ENCODE results near the gene ACOXL. TPM values are rescaled to one million over a fixed set of nuclear protein-coding genes. Genes with fewer than 3 reads are reported as not detected.

Gene ACOXL
- total RNA-seq, 1 experiment from 2014 or later: not detected

- no peak for DNase-seq (ENCODE audit: low read depth)
These were observed 20.5 kb downstream of the ACOXL start for GRCh38 chr2:110752871-110753270.

DNA sequence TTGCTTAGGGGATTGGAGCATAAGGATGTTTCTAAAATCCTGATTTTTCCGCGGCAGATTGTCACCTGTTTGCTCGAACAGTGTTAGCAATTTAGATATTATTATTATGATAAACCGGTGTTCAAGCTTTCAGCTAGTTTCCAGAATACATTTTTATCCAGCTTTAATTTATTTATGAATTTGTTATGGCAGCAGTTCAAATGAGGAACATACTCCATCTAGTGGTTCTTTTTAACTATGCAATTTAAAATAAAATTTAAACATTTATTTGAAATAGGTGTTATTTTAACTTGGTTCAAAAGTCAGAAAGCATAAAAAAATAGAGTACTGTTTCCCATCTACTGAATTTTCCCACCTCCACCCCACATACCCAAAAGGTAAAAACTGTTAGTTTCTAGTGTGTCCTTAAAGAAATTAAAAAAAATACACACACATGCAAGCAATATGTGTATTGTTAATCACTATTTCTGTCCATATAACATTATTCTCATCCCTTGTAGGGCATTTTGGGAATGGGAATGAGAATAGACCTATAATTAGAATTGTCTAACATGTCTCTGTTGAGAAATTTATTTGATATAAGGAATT lies 23.2 kb downstream of the ACOXL start:
- DNase-seq (ENCODE audit: low read depth): no peak

GRCh38 chr2:110759411-110759810 lies 27.0 kb downstream of the ACOXL start:
- DNase-seq (ENCODE audit: low read depth): no peak

DNA sequence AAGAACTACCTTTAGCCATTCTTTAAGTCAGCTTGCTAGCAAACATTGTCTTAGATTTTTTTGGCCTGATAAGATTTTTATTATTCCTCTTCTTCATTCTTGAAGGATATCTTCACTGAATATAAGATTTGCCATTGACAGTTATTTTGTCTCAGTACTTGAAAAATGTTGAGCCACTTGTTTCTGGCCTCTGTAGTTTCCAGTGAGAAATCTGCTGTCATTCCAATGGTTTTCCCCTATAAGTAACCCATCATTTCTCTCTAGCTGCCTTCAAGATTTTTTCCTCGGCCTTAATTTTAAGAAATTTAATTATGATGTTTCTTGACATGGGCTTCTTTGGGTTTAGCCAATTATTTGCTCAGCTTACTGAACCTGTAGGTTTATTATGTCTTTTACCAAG lies 32.6 kb downstream of the ACOXL start:
- DNase-seq (ENCODE audit: low read depth): no peak

DNA sequence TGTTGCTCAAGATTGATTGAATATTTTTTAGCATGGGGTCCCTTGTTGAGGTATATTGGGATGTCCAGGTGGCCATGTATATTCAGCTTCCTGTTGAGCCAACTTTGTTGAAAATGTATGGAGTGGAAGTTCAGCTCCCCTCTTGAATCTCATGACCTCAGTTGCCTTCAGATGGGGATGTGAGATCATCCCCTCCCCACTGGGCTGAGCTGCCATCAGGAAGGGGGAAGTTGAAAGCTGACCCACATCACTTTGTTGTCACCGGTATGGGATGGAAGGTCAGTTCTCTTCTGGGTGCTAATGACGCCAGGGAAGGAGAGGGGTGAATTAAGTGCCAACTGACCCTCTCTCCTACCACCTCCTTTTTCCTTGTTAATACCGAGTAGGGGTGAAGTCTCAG lies 33.9 kb downstream of the ACOXL start:
- DNase-seq (ENCODE audit: low read depth): no peak

GRCh38 chr2:110768591-110768990 lies 36.2 kb downstream of the ACOXL start:
- no peak for DNase-seq (ENCODE audit: low read depth)

DNA sequence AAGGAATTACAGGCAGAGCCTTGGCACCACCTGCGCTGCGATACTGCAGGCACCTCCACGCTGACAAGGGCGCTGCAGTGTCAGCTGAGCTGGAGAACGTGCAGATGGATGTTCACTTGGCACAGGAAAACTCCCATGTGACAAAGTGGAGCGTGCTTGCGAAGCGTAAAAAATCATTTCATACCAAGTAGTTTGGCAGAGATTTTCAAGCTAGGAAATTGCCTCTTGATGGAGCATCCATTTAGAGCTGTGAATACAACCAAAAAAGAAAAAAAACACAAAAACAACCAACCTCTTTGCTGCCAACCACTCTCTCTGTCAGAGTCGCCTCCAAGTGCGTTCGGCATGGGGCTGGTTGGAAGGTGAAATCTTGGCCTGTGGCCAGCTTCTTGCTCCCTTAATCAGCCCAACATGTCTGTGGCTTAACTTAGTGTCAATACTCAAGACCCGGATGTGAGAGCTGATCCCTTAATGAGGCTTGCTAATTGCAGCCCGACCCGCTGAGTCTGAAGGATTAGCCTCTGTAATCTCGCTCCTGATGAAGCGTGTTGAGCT lies 38.1 kb downstream of the ACOXL start:
- DNase-seq (ENCODE audit: low read depth): no peak

DNA sequence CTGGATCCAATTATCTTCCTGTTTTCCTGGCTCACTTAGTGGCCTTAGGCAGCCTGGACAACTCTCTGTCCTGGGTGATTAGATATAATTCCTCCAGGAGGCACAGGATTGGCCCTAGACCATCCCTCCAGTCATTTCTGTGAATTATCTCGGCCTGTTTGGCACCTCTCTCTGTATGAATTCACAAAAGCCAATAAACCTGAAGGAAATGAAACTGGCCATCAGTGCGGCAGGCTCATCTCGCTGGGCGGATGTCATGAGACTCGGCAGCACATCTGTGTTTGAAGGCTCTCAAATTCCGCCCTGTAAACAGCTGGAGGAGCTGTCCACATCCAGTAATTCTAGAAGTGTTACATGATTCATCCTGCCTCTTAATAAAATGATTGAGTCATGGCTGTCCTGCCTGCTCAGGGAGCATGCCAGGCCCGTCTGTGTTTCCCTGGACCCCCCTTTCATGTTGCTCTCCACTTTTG lies 38.6 kb downstream of the ACOXL start:
- peak; percentile 65 for DNase-seq (ENCODE audit: low read depth)

DNA sequence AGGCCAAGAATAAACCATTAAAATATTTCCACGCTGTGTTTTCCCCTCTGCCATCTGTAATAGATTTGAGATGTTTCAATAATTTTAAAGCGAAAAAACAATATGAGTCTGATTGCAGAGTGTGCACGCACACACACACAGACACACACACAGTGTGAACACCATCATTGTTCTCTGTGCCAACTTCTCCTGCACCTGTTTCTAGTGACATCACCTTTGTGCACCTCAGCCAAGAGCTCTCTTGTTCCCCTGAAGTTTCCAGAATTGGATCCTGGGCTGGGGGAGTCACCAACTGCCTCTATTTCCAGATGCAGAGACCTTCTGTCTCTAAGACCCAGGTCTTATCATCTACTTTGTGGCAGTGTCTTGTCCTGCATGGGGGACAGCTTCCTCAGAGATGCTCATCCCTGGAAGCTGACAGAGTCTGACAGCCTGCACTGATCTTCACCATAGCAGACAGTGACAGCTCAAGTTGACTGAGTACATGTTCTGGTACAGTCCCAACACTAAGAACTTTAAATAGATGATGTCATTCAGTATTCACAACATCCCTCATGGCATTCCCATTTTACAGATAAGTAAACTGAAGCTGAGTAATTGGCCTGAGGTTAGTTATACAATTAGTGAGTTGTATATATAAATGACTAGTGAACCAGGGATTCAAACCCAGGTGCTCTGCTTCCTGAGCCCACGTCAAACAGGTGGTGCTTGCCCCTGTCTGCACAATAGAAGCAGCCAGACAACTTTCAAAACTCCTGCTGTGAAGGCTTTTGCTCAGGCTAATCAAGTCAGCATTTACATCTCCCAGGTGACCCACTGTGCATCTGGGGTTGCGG lies 39.4 kb downstream of the ACOXL start:
- no peak for DNase-seq (ENCODE audit: low read depth)

DNA sequence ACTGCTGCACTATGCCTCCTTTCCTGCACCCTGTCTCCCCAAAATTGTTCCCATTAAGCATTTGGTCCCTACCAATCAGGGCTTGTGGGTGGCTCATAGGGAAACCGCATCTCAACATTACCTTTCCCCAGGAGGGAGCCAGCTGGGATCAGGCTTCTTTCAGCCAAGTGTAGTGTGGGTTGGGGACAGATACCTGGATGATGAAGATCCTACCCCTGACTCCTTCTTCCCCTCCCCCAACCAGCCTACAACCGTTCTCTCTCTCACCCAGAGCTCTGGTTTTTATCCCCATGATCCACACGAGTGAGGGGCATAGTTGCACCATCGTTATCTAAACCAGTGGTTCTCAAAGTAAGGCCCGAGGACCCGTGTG lies 40.0 kb downstream of the ACOXL start:
- no peak for DNase-seq (ENCODE audit: low read depth)

GRCh38 chr2:110773401-110773921 lies 41.1 kb downstream of the ACOXL start:
- no peak for DNase-seq (ENCODE audit: low read depth)

- DNase-seq (ENCODE audit: low read depth): no peak
These were observed 42.3 kb downstream of the ACOXL start for GRCh38 chr2:110774701-110775100.

DNA sequence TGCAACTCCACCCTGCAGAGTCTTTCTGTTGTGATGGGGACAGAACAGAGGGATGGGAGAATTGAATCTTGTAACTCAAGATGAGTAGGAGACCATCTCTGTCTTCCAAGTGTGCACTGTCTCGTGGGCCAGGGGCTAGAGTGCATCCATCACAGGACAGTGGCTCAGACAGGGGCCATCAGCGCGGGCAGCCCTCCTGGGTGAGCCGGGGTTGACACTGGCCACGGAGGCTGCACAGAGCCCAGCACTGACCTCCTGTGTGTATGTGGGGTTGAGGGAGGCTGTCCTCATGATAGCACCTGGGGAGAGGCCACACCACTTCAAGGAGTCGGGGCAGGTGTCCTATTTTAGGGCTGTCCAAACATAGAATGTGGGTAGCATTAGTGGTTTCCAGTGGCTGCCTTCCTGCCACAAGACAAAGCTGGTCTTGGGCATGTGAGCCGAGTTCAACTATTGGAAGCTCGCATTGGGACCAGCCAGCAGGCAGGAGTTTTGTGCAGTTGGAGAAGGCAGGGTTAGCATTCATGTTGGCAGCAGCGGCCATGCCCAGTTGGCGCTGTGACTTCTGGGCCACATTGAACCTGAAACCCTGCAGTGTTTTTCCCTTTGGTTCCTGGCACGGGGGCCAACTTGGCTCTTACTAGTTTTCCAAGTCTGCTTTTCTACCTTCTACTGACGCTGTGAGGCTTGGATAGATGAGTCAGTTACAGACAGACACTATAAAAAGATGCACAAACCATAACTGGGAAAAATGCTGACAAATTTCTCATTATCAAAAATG lies 45.3 kb downstream of the ACOXL start:
- DNase-seq (ENCODE audit: low read depth): no peak

GRCh38 chr2:110780461-110780860 lies 48.1 kb downstream of the ACOXL start:
- DNase-seq (ENCODE audit: low read depth): no peak

- no peak for DNase-seq (ENCODE audit: low read depth)
These were observed 51.0 kb downstream of the ACOXL start for GRCh38 chr2:110783196-110783873.

GRCh38 chr2:110784047-110784631 lies 51.8 kb downstream of the ACOXL start:
- DNase-seq (ENCODE audit: low read depth): no peak

GRCh38 chr2:110785439-110785838 lies 53.1 kb downstream of the ACOXL start:
- no peak for DNase-seq (ENCODE audit: low read depth)

- DNase-seq (ENCODE audit: low read depth): no peak
These were observed 56.6 kb downstream of the ACOXL start for GRCh38 chr2:110788976-110789375.

DNA sequence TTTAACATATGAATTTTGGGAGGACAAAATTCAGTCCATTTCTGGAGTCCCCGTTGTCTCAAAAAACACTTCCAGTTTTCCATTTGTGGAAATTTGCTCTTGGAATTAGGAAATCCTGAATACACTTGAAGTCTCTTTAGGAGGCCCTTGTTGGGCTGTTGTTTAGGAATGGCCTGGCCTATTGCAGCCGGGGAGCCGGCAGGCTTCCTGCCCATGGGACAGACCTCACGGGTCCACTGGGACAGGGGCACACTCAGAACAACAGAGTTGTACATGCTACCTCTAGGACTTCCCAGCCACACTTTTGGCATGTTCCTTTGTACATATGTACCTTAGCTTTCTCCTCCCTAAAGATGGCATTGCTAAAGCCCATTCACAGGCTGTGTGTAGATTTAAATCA lies 57.3 kb downstream of the ACOXL start:
- no peak for DNase-seq (ENCODE audit: low read depth)

- no peak for DNase-seq (ENCODE audit: low read depth)
These were observed 58.5 kb downstream of the ACOXL start for GRCh38 chr2:110790907-110791306.

GRCh38 chr2:110791435-110791834 lies 59.1 kb downstream of the ACOXL start:
- no peak for DNase-seq (ENCODE audit: low read depth)

Data from HT1080 (cell line).